OCI-LY7 (cell line): ENCODE data around the gene SMG6. TPM values are rescaled to one million over a fixed set of nuclear protein-coding genes. Genes with fewer than 3 reads are reported as not detected.

Experiments used
- BruUV-seq: library from RNA; stranded (reverse); fragments of 400-500 nt; replicated peaks from 2 replicates; lab custom pipeline; 2021; lab: Mats Ljungman, UMichigan
- CTCF ChIA-PET: fragments of 300-600 bp; sonication (Branson Sonifier 250); formaldehyde crosslinking; loops from one replicate; lab custom pipeline; 2022; ENCODE audit warnings: antibody characterized with exemption; ENCODE audit not compliant: unreplicated experiment; lab: Charles Lee
- POLR2A ChIA-PET: fragments of 300-600 bp; sonication (Branson Sonifier 250); formaldehyde crosslinking; loops from one replicate; lab custom pipeline; 2022; ENCODE audit warnings: antibody characterized with exemption; lab: Charles Lee
- DNase-seq: peaks from one replicate; pipeline ENCODE4 v3.0.0-alpha.2; 2015; ENCODE audit warnings: low spot score
- H2AFZ ChIP-seq: fragments of 200-600 bp; sonication (generic), shearing (Covaris generic); 2 replicates; pipeline ENCODE4 v1.6.1; 2014; ENCODE audit warnings: mild to moderate bottlenecking, antibody characterized with exemption, low read length, moderate library complexity
- H3K27ac ChIP-seq: fragments of 200-600 bp; sonication (generic); 2 replicates; pipeline ENCODE4 v1.5.1; 2014; ENCODE audit warnings: mixed run types, low read depth, mild to moderate bottlenecking, moderate library complexity, low read length, inconsistent platforms; ENCODE audit not compliant: poor library complexity, severe bottlenecking
- H3K36me3 ChIP-seq: fragments of 200-600 bp; sonication (generic); 2 replicates; pipeline ENCODE4 v1.6.1; 2014; ENCODE audit warnings: mild to moderate bottlenecking, antibody characterized with exemption, low read length, moderate library complexity, mixed read lengths; ENCODE audit not compliant: insufficient read depth
- H3K4me1 ChIP-seq: fragments of 200-600 bp; sonication (generic); 2 replicates; pipeline ENCODE4 v1.5.1; 2014; ENCODE audit warnings: mild to moderate bottlenecking, low read length; ENCODE audit not compliant: insufficient read depth, poor library complexity, severe bottlenecking
- H3K4me2 ChIP-seq: fragments of 200-600 bp; sonication (generic); 2 replicates; pipeline ENCODE4 v1.6.1; 2014; ENCODE audit warnings: mild to moderate bottlenecking, low read length
- H3K4me3 ChIP-seq: fragments of 200-600 bp; sonication (generic); 2 replicates; pipeline ENCODE4 v1.5.1; 2014; ENCODE audit warnings: mild to moderate bottlenecking, low read depth, low read length; ENCODE audit not compliant: poor library complexity, severe bottlenecking
- H3K79me2 ChIP-seq: fragments of 200-600 bp; sonication (generic); 2 replicates; pipeline ENCODE4 v1.6.1; 2016; ENCODE audit warnings: low read depth, mild to moderate bottlenecking, low read length, moderate library complexity, mixed read lengths; ENCODE audit not compliant: insufficient read depth
- H3K9me2 ChIP-seq: fragments of 200-600 bp; sonication (generic); 2 replicates; pipeline ENCODE4 v1.6.1; 2016; ENCODE audit warnings: mild to moderate bottlenecking, low read length, mixed read lengths; ENCODE audit not compliant: insufficient read depth
- H3K9me3 ChIP-seq: fragments of 200-600 bp; sonication (generic); 2 replicates; pipeline ENCODE4 v1.6.1; 2014; ENCODE audit warnings: mild to moderate bottlenecking, mixed run types, low read length, mixed read lengths
- H4K20me1 ChIP-seq: fragments of 200-600 bp; sonication (generic); 2 replicates; pipeline ENCODE4 v1.6.1; 2014; ENCODE audit warnings: mild to moderate bottlenecking, antibody characterized with exemption, low read length, moderate library complexity, mixed read lengths; ENCODE audit not compliant: insufficient read depth
- CTCF ChIP-seq: fragments of 200-600 bp; sonication (generic); conservative IDR thresholded peaks from 2 replicates; pipeline ENCODE4 v1.5.1; 2014; ENCODE audit warnings: mild to moderate bottlenecking, antibody characterized with exemption, low read length, moderate library complexity, mixed read lengths
- EZH2phosphoT487 ChIP-seq: fragments of 200-600 bp; sonication (generic); IDR thresholded peaks from 2 replicates; pipeline ENCODE4 v1.6.1; 2018; ENCODE audit warnings: low read depth, borderline replicate concordance, mild to moderate bottlenecking, mixed run types, antibody characterized with exemption, low read length, moderate library complexity, mixed read lengths
- intact Hi-C: fragments of 100-400 bp; cut with micrococcal nuclease; formaldehyde crosslinking; loops from one replicate; pipeline ENCODE4 v1.10.0; 2022; ENCODE audit not compliant: unreplicated experiment
- total RNA-seq, 2 experiments: library from RNA; depleted of rRNA in 1 of 2; stranded (reverse); fragments of >200 nt in 1 of 2; shearing (Covaris generic) in 1 of 2; gene quantifications; 2 replicates each; pipeline ENCODE4 v1.2.3, GENCODE V29; 2014 to 2022

Gene SMG6
- total RNA-seq, 2 experiments from 2014 or later, result 12.5 to 17.8 TPM

GRCh38 chr17:2237521-2237921 is 66.1 kb downstream of the SMG6 start:
- Histone ChIP-seq H3K9me2 (no peaks in the 10 kb centered on the region), H3K36me3 (peaks cover 35% of the 10 kb centered on the region), H4K20me1 (no peaks in the 10 kb centered on the region), H3K4me1 (peaks cover 46% of the 10 kb centered on the region), H2AFZ (no peak overlapping the region), H3K4me3 (no peak overlapping the region), H3K79me2 (no peaks in the 10 kb centered on the region), H3K27ac (no peak overlapping the region), H3K4me2 (peak overlapping the region; percentile 76; the same call in 1 of the 2 replicates), H3K9me3 (no peaks in the 10 kb centered on the region)
- intact Hi-C loops, result no loop called here
- CTCF ChIA-PET, result no interaction called here
- no TSS peak for BruUV-seq
- no peak for DNase-seq
- TF ChIP-seq EZH2phosphoT487 (no peak), CTCF (no peak)
- POLR2A ChIA-PET, result interaction anchor here (0.6 to 0.7 kb wide), 3 partner anchors 14 to 351 kb away, joined by 3 to 6 read pairs (median 3); no protein-coding TSS in a partner anchor

DNA sequence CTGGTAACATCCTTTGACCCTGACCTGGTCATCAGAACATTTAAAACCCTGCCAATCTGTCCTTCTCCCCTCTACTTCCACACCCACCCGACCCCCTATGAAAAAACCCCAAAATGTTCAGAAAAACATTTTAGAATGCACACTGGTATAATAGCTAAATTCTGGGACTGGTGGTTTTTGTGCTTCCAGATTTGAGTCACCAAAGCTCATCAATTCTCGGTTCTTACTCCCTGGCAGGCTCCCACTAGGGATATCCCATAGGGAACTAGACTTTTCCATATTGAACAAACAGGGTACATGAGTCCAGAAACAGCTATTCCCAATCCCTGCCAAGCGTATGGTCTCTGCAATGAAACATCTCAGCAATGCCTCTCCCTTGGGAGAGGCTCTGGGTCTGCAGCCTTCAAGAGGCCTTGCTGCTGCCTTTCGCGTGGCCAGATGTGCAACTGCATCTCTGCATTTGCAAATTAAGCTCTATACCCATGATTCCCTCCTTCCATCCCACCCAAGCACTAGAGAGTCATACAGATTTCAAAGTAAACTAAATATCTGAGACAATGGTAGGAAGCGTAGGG is 67.7 kb downstream of the SMG6 start:
- no peaks in the 10 kb centered on the region for H3K9me3 ChIP-seq
- H3K4me3 ChIP-seq, result no peak overlapping the region
- no peak overlapping the region for H3K4me2 ChIP-seq
- H3K9me2 ChIP-seq, result no peaks in the 10 kb centered on the region
- TF ChIP-seq CTCF (no peak), EZH2phosphoT487 (no peak)
- peaks cover 43% of the 10 kb centered on the region for H3K4me1 ChIP-seq
- ChIA-PET POLR2A (interaction anchor here (0.6 to 0.7 kb wide), 2 partner anchors 134 to 452 kb away, joined by 4 to 5 read pairs; no protein-coding TSS in a partner anchor), CTCF (no interaction called here)
- no peak overlapping the region for H2AFZ ChIP-seq
- H3K79me2 ChIP-seq, result no peaks in the 10 kb centered on the region
- H3K27ac ChIP-seq, result no peak overlapping the region
- H3K36me3 ChIP-seq, result peaks cover 25% of the 10 kb centered on the region
- intact Hi-C loops, result no loop called here
- H4K20me1 ChIP-seq, result no peaks in the 10 kb centered on the region
- no TSS peak for BruUV-seq
- DNase-seq, result peak; percentile 20

DNA sequence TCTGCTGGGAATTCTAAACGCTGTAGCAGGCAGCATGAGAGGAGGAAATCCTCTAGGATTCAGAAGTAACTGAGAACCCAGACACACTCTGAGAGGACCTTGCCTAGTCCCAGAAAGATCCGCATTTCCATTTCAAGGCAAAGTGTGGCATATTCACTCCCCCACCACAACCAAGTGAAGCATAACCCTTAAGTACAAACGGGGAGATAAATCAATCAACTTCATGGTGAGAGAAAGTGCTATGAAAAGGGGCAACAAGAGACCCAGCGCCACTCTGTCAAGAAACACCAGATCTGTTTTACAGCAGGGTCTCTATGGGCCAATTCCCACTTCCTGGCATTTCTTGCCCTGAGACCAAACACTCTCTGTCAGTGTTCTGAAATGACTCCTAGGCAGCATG is 68.3 kb downstream of the SMG6 start:
- POLR2A ChIA-PET, result interaction anchor here (0.6 kb wide), 1 partner anchor 104 kb away, joined by 4 read pairs; no protein-coding TSS in a partner anchor

More for the DNA sequence above, 68.3 kb downstream of the SMG6 start:
- peaks cover 37% of the 10 kb centered on the region for H3K4me1 ChIP-seq
- CTCF ChIA-PET, result no interaction called here
- no peaks in the 10 kb centered on the region for H3K9me3 ChIP-seq
- intact Hi-C loops, result no loop called here
- H3K27ac ChIP-seq, result no peak overlapping the region
- peaks cover 21% of the 10 kb centered on the region for H3K36me3 ChIP-seq
- TF ChIP-seq CTCF, result no peak
- TF ChIP-seq EZH2phosphoT487, result no peak
- no peaks in the 10 kb centered on the region for H3K79me2 ChIP-seq
- H4K20me1 ChIP-seq, result no peaks in the 10 kb centered on the region
- no peak overlapping the region for H3K4me2 ChIP-seq
- no peak overlapping the region for H2AFZ ChIP-seq
- no peak overlapping the region for H3K4me3 ChIP-seq
- DNase-seq, result no peak
- no TSS peak for BruUV-seq
- no peaks in the 10 kb centered on the region for H3K9me2 ChIP-seq
